Fibroblast of the conjunctiva (primary cell): ENCODE data around the gene PDE8B.

ENCODE experiments used
- DNase-seq: peaks from one replicate; pipeline ENCODE4 v3.0.0-alpha.2; 2010; ENCODE audit warnings: low read depth

Gene PDE8B

GRCh38 chr5:77210091-77210963 is at the start of gene PDE8B:
TSS of gene PDE8B (plus strand) at chr5:77210680. CDS start at chr5:77210926, 246 bp downstream.
- DNase-seq = no peak

GRCh38 chr5:77163453-77163852 is 47.0 kb upstream of the PDE8B start:
- DNase-seq = no peak

GRCh38 chr5:77167063-77167462 is 43.4 kb upstream of the PDE8B start:
- DNase-seq = no peak

GRCh38 chr5:77167695-77168121 is 42.8 kb upstream of the PDE8B start:
- peak; percentile 45 for DNase-seq

- DNase-seq = peak; percentile 30
These were observed 42.2 kb upstream of the PDE8B start for GRCh38 chr5:77168161-77168878.

GRCh38 chr5:77168879-77169244 is 41.6 kb upstream of the PDE8B start:
- no peak for DNase-seq

- DNase-seq = no peak
These were observed 40.1 kb upstream of the PDE8B start for GRCh38 chr5:77170196-77170890.

- DNase-seq = no peak
These were observed 39.2 kb upstream of the PDE8B start for GRCh38 chr5:77171141-77171910.

- no peak for DNase-seq
These were observed 37.7 kb upstream of the PDE8B start for GRCh38 chr5:77172713-77173328.

GRCh38 chr5:77174526-77174925 is 36.0 kb upstream of the PDE8B start:
- DNase-seq = no peak

- DNase-seq = no peak
These were observed 35.2 kb upstream of the PDE8B start for GRCh38 chr5:77175231-77175630.

- no peak for DNase-seq
These were observed 34.1 kb upstream of the PDE8B start for GRCh38 chr5:77176429-77176828.

- no peak for DNase-seq
These were observed 32.9 kb upstream of the PDE8B start for GRCh38 chr5:77177576-77177975.

GRCh38 chr5:77180167-77181081 is 30.1 kb upstream of the PDE8B start:
- DNase-seq = no peak

GRCh38 chr5:77181173-77181572 is 29.3 kb upstream of the PDE8B start:
- DNase-seq = no peak

GRCh38 chr5:77181596-77182304 is 28.7 kb upstream of the PDE8B start:
- no peak for DNase-seq

- no peak for DNase-seq
These were observed 28.1 kb upstream of the PDE8B start for GRCh38 chr5:77182367-77182766.

GRCh38 chr5:77186652-77187370 is 23.7 kb upstream of the PDE8B start:
- DNase-seq = no peak

- DNase-seq = no peak
These were observed 21.1 kb upstream of the PDE8B start for GRCh38 chr5:77189421-77189820.
